HG02610 (cell line): ENCODE data around the gene LRP1B.

Experiments
- ATAC-seq: cut with Tn5 transposase; IDR thresholded peaks from one replicate; pipeline ENCODE4 v1.9.1; 2021; ENCODE audit warnings: mild to moderate bottlenecking, moderate library complexity; ENCODE audit not compliant: unreplicated experiment

The LRP1B gene

DNA sequence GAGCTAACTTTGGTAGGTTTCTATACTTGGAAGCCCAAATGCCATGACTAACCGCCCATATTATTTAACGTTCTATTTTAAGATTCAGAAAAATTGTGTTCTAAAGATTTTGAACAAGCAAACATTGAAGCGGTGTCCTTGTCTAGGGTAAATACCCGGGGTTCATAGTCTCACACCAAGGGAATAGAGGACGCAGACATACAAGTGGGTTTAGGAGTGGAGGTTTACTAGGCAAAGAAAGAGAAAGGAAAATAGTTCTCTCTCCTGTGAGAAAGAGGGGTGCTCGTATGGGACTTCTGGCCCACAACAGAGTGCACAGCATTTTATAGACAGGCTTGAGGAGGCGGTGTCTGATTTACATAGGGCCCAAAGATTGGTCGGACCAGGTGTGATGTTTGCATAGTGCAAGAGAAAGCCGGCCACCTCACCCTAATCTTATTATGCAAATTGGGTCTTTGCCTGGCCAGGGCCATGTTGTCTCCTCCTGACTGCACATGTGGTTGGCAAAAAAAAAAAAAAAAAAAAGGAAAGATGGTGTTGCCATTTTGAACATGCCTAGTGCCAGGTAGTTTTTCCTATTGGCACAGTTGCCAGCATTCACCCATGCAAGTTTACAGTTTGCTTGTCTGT lies 1062.6 kb downstream of the LRP1B start:
- ATAC-seq, result no peak

- ATAC-seq, result no peak
Observed at GRCh38 chr2:141065042-141065441, 1065.8 kb downstream of the LRP1B start.

- ATAC-seq, result no peak
Observed at GRCh38 chr2:141063406-141063805, 1067.4 kb downstream of the LRP1B start.

DNA sequence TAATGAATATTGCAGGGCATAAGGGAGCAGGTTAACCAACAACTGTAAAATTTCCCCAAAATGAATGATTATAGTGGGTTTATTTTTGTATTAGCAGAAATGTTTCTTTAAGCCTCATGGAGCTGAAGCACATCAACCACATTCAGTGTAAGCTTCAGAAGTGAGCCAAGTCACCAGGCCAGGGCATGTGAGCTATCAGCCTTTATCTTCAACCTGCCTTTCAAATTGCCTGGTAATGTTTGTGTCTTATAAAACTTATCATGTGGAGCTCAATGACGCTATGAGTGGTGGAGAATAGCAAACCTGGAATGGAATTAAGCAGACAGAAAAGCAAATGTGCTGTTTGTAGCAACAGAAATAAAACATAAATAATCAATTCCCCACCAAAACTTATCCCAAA lies 1068.4 kb downstream of the LRP1B start:
- ATAC-seq, result no peak

- ATAC-seq, result no peak
Observed at GRCh38 chr2:141062031-141062430, 1068.8 kb downstream of the LRP1B start.

GRCh38 chr2:141058556-141058955 lies 1072.3 kb downstream of the LRP1B start:
- no peak for ATAC-seq

GRCh38 chr2:141055531-141055930 lies 1075.3 kb downstream of the LRP1B start:
- ATAC-seq, result no peak

DNA sequence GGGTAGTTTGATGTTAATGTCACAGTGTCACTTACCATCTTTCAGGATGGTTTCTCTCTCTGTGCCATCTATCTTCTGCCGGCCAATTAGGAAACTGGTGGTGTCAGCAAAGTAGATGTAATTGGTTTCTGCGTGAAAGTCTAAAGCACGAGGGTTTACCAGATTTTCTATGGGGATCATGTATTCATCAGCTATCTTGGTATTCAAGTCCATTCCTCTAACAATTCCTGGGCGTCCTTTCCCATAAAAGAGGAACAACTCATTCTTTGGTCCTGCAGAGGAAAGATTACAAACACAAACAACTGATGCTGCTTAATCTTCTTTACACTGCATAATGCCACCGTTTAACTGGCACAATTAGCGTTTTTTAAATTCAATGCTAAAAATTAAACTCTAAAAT lies 1081.9 kb downstream of the LRP1B start:
- ATAC-seq, result no peak

GRCh38 chr2:141041281-141041680 lies 1089.5 kb downstream of the LRP1B start:
- no peak for ATAC-seq

DNA sequence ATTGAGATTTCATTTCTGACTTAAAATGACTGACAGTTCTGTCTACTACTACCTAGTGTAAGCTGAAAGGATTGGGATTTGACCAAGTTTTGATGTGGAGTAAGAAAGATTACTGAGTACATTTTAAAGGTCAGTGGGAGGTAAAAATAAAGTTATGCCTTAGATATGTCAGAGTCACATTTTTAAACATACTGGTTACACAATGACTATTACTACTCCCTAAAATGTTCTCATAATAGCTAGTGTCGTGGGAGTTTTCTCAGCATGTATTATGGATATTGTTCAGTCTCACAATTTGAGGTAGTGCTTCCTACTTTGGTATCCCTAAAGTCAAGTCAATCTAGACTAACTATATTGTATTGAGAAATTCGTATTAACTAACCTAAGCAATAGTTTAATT lies 1092.5 kb downstream of the LRP1B start:
- no peak for ATAC-seq

DNA sequence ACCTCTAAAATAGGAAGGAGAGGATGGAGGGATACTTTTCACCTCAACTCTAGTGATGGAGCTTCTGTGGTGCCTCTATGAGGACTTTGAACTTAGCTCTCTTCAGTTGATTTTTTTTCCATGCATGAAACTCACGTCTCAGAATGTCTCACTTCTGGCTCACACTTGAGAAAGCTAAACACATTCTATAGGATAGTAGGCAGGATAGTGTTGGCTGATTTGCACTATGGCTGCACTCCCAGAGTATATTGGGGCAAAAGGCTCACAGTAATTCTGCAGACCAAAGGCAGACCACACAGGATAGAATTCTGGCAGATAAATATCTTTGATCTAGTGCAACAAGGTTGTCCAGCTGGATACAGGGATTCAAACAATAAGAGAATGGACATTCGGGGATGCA lies 1093.5 kb downstream of the LRP1B start:
- no peak for ATAC-seq

GRCh38 chr2:141035846-141036420 lies 1094.9 kb downstream of the LRP1B start:
- ATAC-seq, result no peak

- no peak for ATAC-seq
Observed at GRCh38 chr2:141029428-141030078, 1101.3 kb downstream of the LRP1B start.

DNA sequence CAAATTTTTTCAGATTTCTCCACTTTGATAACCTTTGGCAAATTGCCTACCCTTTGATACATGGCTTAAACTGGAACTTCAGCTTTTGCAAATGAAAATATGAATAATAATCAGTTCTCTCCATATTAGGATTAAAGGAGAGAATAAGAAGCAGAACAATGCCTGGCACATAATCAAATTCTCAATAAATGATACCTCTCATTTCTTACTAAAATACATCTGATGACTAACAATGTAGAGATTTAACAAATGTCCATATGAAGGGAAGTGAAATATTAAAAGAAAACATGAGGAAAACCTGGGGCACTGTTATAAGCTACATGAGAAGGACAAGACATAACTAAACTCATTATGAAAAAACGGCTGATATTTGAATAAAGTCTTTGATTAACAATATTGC lies 1103.6 kb downstream of the LRP1B start:
- ATAC-seq, result no peak

GRCh38 chr2:141021611-141022010 lies 1109.2 kb downstream of the LRP1B start:
- no peak for ATAC-seq

DNA sequence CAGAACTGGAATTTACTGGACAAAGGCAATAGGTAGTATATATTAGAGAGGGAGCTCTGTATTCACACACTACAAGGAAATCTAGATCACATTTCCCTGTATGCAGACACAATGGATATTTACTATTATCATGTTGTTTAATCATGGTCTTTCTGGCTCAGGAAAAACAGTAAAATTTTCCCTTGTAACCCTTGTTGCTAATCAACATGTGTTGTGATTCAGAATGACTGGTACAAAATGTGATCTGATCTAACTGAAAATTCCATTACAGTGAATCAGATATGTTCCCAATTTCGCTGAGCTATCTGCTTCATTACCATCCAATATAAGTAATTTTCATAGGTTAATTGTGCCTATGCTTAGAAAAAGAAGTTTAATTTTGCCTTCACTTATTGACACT lies 1109.7 kb downstream of the LRP1B start:
- ATAC-seq, result no peak

DNA sequence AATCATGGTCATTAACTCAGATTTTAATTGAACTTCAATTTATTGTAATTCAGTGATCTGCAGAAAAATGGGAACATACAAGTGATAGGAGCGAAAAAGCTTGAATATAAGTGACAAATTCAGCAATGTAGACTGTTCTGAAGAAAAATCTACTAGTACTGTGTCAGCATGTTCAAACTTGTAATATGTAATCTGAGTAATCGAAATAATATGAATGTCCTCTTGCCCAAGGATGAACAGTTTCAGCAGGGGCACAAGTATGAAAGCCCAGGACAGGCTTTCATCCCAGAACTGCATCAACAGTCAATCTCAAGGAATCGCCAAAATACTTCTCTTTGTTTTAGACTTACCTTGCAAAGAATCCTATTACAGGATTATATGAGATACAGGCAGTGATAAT lies 1110.5 kb downstream of the LRP1B start:
- ATAC-seq, result no peak

- ATAC-seq, result peak; percentile 41
Observed at GRCh38 chr2:141015341-141016047, 1115.3 kb downstream of the LRP1B start.

DNA sequence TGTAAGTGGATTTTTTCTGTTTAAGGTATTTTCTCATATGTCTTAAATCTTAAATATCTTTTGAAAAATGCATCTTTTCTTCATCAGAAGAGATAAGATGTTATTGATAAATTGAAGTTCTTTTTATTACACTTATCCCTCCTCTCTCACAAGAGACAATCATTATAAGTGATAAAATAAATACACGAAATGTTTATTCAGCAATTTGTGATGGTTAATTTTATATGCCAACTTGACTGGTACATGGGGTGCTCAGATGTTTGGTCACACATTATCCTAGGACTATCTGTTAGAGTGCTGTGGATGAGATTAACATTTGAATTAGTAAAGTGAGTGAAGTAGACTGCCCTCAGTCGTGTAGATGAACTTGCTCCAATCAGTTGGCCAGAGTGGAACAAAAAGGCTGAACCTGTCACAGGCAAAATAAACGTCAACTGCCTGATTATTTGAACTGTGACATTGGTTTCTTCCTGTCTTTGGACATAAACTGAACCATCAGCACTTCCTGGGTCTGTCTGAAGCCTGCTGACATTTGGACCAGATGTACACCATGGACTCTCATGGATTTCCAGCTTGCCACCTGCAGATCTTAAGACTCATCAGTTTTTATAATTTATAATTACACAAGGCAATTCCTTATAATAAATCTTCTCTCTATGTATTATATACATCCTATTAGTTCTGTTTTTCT lies 1126.7 kb downstream of the LRP1B start:
- no peak for ATAC-seq

DNA sequence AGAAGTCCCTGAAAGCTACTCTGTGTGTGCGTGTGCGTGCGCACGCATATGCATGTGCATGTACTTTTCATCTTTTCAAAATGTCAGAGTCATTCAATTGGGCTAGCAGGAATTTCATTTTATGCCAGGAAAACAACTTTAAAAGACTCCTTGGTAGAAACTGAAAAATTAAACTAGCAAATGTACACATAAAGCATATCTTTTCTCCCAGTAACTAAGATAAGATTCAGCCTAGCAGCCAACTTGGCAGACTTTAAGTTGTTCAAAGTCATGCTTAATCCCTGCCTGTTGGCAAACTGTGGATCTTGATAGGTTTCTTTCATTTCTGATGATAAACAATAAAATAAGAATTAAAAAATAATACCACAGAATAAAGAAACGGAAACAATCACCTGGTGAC lies 1129.1 kb downstream of the LRP1B start:
- no peak for ATAC-seq

- ATAC-seq, result no peak
Observed at GRCh38 chr2:140998577-140998976, 1132.2 kb downstream of the LRP1B start.
